IMR-90 (cell line): Measurements from ENCODE around the gene SEMA4B. TPM values are rescaled to one million over a fixed set of nuclear protein-coding genes. Genes with fewer than 3 reads are reported as not detected.

Experiments
- BHLHE40 ChIP-seq: fragments of 150-350 bp; IDR thresholded peaks from 2 replicates; pipeline ENCODE4 v1.6.1; 2016; ENCODE audit warnings: mild to moderate bottlenecking, low read depth, low read length
- CHD1 ChIP-seq: IDR thresholded peaks from 2 replicates; pipeline ENCODE4 v1.6.1; 2012; ENCODE audit warnings: low read depth, low read length, improper control_type of control experiment
- FOS ChIP-seq: fragments of 150-350 bp; IDR thresholded peaks from 2 replicates; pipeline ENCODE4 v1.6.1; 2016; ENCODE audit warnings: low read depth, low read length
- MAFK ChIP-seq: IDR thresholded peaks from 2 replicates; pipeline ENCODE4 v1.6.1; 2012; ENCODE audit warnings: low read depth, low read length, improper control_type of control experiment
- POLR2A ChIP-seq: IDR thresholded peaks from 2 replicates; pipeline ENCODE4 v1.6.1; 2012; ENCODE audit warnings: mild to moderate bottlenecking, low read depth, low read length
- RAD21 ChIP-seq: IDR thresholded peaks from 2 replicates; pipeline ENCODE4 v1.6.1; 2012; ENCODE audit warnings: low read length, improper control_type of control experiment
- RCOR1 ChIP-seq: IDR thresholded peaks from 2 replicates; pipeline ENCODE4 v1.6.1; 2012; ENCODE audit warnings: mild to moderate bottlenecking, low read length, improper control_type of control experiment; ENCODE audit not compliant: insufficient replicate concordance
- polyA plus RNA-seq, 3 experiments: library from polyadenylated mRNA; depleted of rRNA; stranded (reverse); fragments of >200 nt; gene quantifications; 2 replicates each; pipeline ENCODE4 v1.2.3, GENCODE V29; 2012; ENCODE audit warnings: low replicate concordance in 1 of 3
- total RNA-seq: library from RNA; depleted of rRNA; stranded (reverse); fragments of >200 nt; gene quantifications from 2 replicates; pipeline ENCODE4 v1.2.3, GENCODE V29; 2012

SEMA4B gene
- total and polyA plus RNA-seq, 2 of the 4 experiments (the other 2 are of a cell fraction) = 5.0 to 22.5 TPM

- TF ChIP-seq MAFK (no peak), POLR2A (no peak), RCOR1 (no peak), BHLHE40 (no peak), RAD21 (no peak), FOS (no peak), CHD1 (no peak)
Observed at GRCh38 chr15:90184786-90185704, 16.1 kb upstream of the SEMA4B start (continued).
